Right forelimb (tissue), 1 donor: ENCODE results near the gene PAH.

Source experiments
- DNase-seq: peaks from one replicate; pipeline ENCODE4 v3.0.0-alpha.2; 2018

The PAH gene

DNA sequence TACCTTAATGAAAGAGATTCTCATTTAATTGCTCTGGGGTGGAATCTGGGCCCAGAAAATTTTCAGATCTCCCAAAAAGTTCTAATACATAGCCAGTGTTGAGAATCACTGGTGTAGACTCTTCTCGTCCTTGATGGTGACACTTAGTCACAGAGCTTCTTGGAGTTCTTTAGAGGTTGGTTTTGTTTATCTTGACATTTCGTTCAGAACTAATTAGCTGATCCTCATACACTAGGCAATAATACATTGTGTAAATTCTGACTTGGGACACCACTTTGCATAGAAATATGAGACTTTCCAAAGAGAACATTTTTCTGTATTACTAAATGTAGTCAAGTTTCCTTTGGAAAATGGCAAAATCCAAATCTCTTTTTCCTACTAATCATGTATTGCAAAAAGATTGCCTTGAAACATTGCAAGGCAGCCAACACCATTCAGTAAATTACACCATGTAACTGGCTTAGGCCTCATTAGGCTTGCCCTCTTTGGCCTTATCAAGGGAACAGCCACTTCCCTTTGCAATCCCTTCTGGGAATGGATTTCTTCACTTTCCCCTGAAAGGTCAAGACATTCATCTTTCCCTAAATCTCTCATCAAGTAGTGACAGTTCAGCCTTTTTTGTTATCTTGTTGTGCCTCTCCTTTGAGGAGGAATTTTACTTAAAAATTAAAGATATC, 102.2 kb downstream of the PAH start:
- DNase-seq: no peak

DNA sequence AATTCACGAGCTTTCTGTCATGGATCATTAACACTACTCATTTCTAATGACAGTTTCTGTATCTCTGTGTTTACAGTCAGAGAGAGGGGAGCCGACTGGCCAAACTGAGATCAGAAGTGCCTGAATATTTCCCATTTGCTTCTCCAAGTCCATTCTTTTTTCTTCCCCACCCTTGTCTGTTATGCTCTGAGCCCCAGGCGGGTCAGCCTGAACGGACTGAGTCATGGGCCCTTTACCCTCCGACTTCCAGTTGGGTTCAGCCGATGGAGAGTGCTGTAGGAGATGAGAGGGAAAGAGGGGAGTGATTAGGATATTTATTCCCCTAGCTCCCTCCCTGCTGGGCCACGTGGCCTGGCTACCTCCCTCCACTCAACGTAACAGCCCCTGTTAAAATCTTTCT, 104.7 kb downstream of the PAH start:
- no peak for DNase-seq

DNA sequence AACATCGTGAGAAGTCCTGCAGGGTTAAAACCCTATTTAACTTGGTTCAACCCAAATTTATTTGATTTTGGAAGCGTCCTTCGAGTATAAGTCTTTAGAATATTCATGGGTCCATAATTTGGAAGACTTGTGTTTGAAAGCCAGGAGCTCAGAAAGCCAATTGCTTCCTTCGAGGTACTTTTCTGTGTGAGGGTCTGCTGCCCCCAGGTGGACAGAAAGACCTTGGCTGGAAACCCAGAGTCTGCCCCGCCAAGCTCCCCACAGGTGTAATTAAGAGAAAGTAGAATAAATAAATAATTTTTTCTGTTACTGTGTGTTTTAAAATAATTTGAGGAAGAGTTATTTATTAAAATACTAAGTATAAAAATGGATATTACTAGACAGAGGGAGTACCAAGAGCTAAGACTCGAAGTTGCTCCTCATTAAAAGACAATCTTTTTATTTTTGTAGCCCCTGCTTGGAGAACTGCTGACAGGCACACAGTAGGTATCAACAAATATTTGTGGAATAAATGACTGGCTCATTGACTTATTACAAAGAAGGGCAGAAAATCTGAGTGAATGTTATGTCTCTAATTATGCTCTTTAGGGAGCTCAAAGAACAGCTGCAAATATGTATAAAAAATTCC, 105.8 kb downstream of the PAH start:
- peak; percentile 49 for DNase-seq

DNA sequence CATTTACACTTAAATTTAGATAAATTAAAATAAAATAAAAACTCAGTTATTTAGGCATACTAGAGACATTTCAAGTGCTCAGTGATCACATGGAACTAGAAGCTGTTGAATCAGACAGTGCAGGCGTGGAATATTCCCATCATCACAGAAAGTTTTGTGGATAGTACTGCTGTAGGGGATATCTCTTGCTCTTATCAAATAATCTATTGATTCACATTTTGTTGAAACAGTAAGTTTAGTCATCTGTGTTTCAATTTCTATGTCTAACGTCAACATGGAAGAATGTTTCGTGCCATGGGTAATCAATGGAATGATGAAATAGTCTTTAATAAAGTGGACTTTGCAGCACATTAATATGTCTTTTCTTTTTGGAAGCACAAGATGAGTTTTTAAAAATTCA, 108.6 kb downstream of the PAH start:
- DNase-seq: no peak

DNA sequence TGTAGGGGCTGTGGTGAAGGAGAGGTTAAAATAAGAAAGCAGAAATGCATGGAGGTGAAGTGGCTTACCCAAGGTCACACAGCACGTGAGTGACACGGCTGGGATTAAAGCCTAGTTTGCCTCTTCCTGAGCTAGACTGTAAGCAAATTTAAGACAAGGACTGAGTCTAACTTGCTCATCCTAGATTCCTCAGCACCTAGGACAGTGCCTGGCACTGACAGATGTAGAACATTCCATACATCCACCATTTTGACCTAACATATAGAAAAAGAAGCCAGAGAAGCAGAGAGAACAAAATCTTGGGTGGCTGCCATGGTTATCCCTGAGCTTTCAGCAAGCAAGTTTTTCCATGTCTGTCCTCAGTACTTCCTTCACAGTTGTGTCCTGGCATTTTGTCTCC, 110.5 kb downstream of the PAH start:
- DNase-seq: no peak

DNA sequence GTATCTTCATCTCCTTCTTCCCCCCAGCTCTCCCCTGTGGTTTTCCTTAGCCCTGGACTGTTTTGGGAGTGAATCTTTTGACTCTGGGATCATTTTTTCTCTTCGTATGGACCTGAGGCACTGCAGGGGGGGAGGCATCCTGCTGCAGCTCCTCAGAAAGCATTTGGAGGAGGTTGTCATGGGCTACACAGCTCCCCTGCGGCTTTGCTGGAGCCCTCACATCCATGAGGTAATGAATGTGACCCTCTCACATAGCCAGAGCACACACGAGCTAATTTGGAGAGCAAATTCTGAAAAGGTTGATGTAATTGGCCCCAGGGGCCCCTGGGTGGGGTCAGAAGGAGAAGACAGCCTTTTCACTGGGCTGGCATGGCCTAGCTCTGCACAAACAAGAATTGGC, 110.9 kb downstream of the PAH start:
- DNase-seq: no peak

DNA sequence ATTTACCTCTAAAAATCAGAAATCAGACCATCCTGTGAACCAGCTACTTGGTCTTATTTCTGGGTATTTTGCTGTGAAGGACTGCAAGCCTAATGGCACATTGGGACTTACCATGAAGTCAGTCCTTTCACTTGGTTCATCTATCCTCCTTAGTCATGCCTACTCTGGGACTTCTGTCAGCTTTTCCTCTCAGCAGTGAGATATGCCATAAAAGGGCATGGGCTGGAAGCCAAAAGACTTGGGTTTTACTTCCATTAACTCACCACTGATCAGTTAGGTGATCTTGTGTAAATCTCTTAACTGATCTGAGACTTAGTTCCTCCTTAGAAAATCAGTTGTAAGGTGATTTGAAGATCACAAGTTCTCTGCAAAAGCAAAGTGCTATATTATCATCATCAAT, 116.5 kb downstream of the PAH start:
- DNase-seq: no peak

DNA sequence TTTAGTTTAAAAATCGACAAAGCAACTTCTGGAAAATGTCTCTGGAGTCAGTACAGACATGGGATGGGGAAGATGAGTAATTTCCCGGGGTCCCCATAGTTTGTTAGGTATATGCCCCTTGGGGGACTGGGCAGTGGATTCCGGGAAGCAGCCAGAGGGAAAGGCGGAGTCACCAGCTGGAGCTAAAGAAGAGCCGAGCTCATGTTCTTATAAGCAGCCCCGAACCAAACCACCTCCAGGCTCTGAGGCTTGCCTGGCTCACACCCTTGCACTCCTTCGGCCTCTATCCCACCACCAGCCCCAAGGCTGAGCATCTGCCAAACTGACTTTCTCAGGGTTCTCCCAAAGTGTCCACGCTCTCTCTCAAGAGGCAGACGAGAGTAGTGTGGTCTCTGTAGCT, 117.8 kb downstream of the PAH start:
- DNase-seq: peak; percentile 46

DNA sequence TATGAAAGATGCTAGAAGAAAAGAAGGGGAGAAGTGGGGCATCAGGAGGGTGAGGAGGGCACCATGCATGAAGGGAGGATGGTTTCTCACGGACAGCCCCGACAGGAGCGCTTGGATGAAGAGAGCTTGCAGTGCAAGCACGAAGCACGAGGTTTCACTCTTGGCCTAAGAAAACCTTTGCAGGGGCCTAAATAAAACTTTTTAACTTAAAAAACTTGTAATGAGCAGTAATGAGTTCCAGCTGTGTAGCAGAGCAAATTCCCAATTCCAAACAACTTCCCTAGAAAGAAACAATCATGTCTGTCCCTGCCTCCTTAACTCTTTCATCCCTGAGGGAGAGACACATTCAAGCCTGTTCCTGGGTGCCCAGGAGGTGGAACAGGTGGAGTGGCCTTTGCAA, 119.5 kb downstream of the PAH start:
- no peak for DNase-seq

DNA sequence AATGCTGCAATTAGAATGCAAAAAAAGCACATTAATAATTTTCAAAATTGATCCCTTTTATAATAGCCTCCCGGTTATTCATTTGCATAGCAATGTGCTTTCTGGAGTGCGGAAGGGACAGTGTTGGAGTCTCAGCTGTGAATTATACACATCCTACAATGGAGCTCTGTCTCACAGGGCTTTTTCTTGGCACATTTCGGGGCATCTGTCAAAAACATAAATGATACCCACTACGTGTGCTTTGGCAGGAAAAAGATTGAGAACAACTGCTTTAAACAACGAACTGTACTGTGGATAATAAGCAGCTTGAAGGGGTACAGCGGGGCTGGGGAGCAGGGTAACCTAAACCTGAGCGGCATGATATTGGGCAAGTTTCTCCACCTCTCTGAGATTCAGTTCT, 123.1 kb downstream of the PAH start:
- no peak for DNase-seq
